Kidney (tissue), 22 donors: Measurements from ENCODE around the gene MINDY2. TPM values are rescaled to one million over a fixed set of nuclear protein-coding genes. Genes with fewer than 3 reads are reported as not detected.
A peak's percentile ranks its signal among the peaks of the same experiment; 100 is the strongest.

Experiments
- DNase-seq, 5 donors: peaks; one replicate each; pipeline ENCODE4 v3.0.0-alpha.2; 2013 to 2020
- FAIRE-seq: peaks from 2 replicates; lab custom pipeline; 2012; peaks lifted over from hg19 to GRCh38; lab: Jason Lieb, UNC
- H3K27ac ChIP-seq, 2 donors: one replicate each; pipeline ENCODE4 v1.7.0; 2013; ENCODE audit warnings: low read depth in 2 of 2, low read length in 2 of 2, inconsistent platforms in 1 of 2
- H3K27me3 ChIP-seq: one replicate; pipeline ENCODE4 v1.7.1; 2013; ENCODE audit warnings: low read length, inconsistent platforms; ENCODE audit not compliant: control insufficient read depth, insufficient read depth
- H3K36me3 ChIP-seq, 3 donors: one replicate each; pipeline versions ENCODE4 v1.7.0 to v1.7.1; 2013; ENCODE audit warnings: low read length in 3 of 3, control low read depth in 1 of 3, inconsistent platforms in 1 of 3; ENCODE audit not compliant: insufficient read depth in 3 of 3, control insufficient read depth in 2 of 3
- H3K4me1 ChIP-seq, 3 donors: one replicate each; pipeline versions ENCODE4 v1.7.0 to v1.7.1; 2013; ENCODE audit warnings: low read length in 3 of 3, inconsistent platforms in 1 of 3, low read depth in 1 of 3; ENCODE audit not compliant: control insufficient read depth in 2 of 3, insufficient read depth in 2 of 3
- H3K4me3 ChIP-seq, 3 donors: one replicate each; pipeline versions ENCODE4 v1.7.0 to v1.8.1; 2013; ENCODE audit warnings: low read length in 3 of 3, control low read depth in 1 of 3, inconsistent platforms in 1 of 3
- H3K9ac ChIP-seq, 3 donors: one replicate each; pipeline versions ENCODE4 v1.7.0 to v1.7.1; 2013; ENCODE audit warnings: low read length in 3 of 3, control low read depth in 1 of 3, inconsistent platforms in 1 of 3
- H3K9me3 ChIP-seq, 3 donors: one replicate each; pipeline versions ENCODE4 v1.7.0 to v1.7.1; 2013; ENCODE audit warnings: low read length in 3 of 3, control low read depth in 1 of 3, inconsistent platforms in 1 of 3; ENCODE audit not compliant: control insufficient read depth in 2 of 3, insufficient read depth in 1 of 3
- CTCF ChIP-seq: IDR thresholded peaks from 3 replicates; pipeline ENCODE4 v1.5.1; 2012; ENCODE audit warnings: mild to moderate bottlenecking, moderate library complexity, borderline replicate concordance; ENCODE audit not compliant: insufficient read depth; ENCODE audit errors: extremely low read depth
- intact Hi-C: fragments of 100-400 bp; cut with DNase I; formaldehyde crosslinking; loops from one replicate; pipeline ENCODE4 v1.11.1; 2022
- long read RNA-seq, 10 donors: library from polyadenylated mRNA in 1 of 10; unstranded in 1 of 10; transcript quantifications; one replicate each; pipeline ENCODE4 v2.0.0 and lab custom pipeline, GENCODE V29; 2021 to 2026
- polyA plus RNA-seq: library from polyadenylated mRNA; stranded (reverse); fragments of 350-450 nt; fragmentation: Illumina TruSeq; extraction: RNeasy Lipid Tissue Mini Kit (QIAGEN cat#74804); gene quantifications from one replicate; pipeline ENCODE4 v1.2.3, GENCODE V29; 2014; ENCODE audit warnings: low read depth, low replicate concordance; ENCODE audit not compliant: insufficient read depth
- total RNA-seq: library from RNA; stranded (reverse); fragmentation: NEBNext Ultra II Directional; extraction: Animal tissue kit (Norgen Biotek cat#: 25700); gene quantifications from one replicate; pipeline ENCODE4 v1.2.1, GENCODE V29; 2021
- donor health status: control.
- donor health status: control.
- donor health status: control.
- donor health status: control.
- donor health status: control.
- donor health status: DM: yes; HTN: yes; CAD: no.
- donor health status: Normal renal cell carcinoma (clear cell type).

Gene MINDY2, protein sequence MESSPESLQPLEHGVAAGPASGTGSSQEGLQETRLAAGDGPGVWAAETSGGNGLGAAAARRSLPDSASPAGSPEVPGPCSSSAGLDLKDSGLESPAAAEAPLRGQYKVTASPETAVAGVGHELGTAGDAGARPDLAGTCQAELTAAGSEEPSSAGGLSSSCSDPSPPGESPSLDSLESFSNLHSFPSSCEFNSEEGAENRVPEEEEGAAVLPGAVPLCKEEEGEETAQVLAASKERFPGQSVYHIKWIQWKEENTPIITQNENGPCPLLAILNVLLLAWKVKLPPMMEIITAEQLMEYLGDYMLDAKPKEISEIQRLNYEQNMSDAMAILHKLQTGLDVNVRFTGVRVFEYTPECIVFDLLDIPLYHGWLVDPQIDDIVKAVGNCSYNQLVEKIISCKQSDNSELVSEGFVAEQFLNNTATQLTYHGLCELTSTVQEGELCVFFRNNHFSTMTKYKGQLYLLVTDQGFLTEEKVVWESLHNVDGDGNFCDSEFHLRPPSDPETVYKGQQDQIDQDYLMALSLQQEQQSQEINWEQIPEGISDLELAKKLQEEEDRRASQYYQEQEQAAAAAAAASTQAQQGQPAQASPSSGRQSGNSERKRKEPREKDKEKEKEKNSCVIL
- 31.7 TPM for total RNA-seq
- polyA plus RNA-seq: 5.1 TPM
- long read RNA-seq, donor 1, full-length matches to known transcripts: 5 of 5 reads
- long read RNA-seq, donor 1, partial matches to known transcripts: 0 of 5 reads
- long read RNA-seq, donor 1, other reads (novel, unspliced or antisense): 0 of 5 reads
- long read RNA-seq, donor 2, full-length matches to known transcripts: 3 of 3 reads
- long read RNA-seq, donor 2, partial matches to known transcripts: 0 of 3 reads
- long read RNA-seq, donor 2, other reads (novel, unspliced or antisense): 0 of 3 reads
- long read RNA-seq, donor 3, full-length matches to known transcripts: 6 of 18 reads
- long read RNA-seq, donor 3, partial matches to known transcripts: 12 of 18 reads
- long read RNA-seq, donor 3, other reads (novel, unspliced or antisense): 0 of 18 reads
- long read RNA-seq, donor 4, full-length matches to known transcripts: 2 of 2 reads
- long read RNA-seq, donor 4, partial matches to known transcripts: 0 of 2 reads
- long read RNA-seq, donor 4, other reads (novel, unspliced or antisense): 0 of 2 reads
- long read RNA-seq, donor 5: 0 reads
- long read RNA-seq, donor 6: 0 reads
- long read RNA-seq, donor 7, full-length matches to known transcripts: 41 of 59 reads
- long read RNA-seq, donor 7, partial matches to known transcripts: 4 of 59 reads
- long read RNA-seq, donor 7, other reads (novel, unspliced or antisense): 14 of 59 reads
- long read RNA-seq, donor 8, full-length matches to known transcripts: 2 of 2 reads
- long read RNA-seq, donor 8, partial matches to known transcripts: 0 of 2 reads
- long read RNA-seq, donor 8, other reads (novel, unspliced or antisense): 0 of 2 reads
- long read RNA-seq, donor 9: 0 reads
- long read RNA-seq, donor 10, full-length matches to known transcripts: 2 of 2 reads
- long read RNA-seq, donor 10, partial matches to known transcripts: 0 of 2 reads
- long read RNA-seq, donor 10, other reads (novel, unspliced or antisense): 0 of 2 reads

- Histone ChIP-seq H3K9me3 (no peaks in the 10 kb centered on the region), H3K4me1 (peaks cover 9 to 13% (median 12%) of the 10 kb centered on the region in 3 donors), H3K27ac (peak within 1 kb of the TSS; percentile 97 to 99), H3K27me3 (no peaks in the 10 kb centered on the region), H3K4me3 (peak within 1 kb of the TSS; percentile 88 to 94 (median 88)), H3K9ac (peak within 1 kb of the TSS; percentile 72 to 96 (median 78)), H3K36me3 (no peaks in the 10 kb centered on the region)
- peak; percentile 27 for FAIRE-seq
- DNase-seq: peak; percentile 99 to 100 (median 100)
- TF ChIP-seq CTCF: peak; percentile 11
- intact Hi-C loops: no loop called here
Observed at GRCh38 chr15:58770857-58771620, at the start of gene MINDY2. TSS of gene MINDY2 (plus strand) at chr15:58771302. CDS start at chr15:58771396, 94 bp downstream.

DNA sequence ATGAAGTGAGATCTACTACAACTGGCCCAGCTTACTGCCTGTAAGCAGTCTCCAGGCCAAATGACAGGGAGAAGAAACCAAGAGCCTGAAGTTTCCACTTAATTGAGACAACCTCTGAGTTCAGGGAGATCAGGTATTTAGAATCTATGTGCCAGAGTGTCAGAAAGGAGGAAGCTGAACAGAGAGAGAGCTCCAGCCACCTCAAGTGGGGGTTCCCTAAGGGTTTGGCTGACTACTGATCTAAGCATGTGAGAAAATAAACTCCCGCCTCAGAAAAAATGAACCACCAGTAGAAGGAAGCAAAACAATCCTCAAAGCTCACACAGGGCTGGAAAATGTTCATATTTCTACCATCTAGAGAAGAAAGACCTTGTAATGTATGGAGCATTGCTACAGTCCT lies 46.6 kb upstream of the MINDY2 start:
- FAIRE-seq (no peak), DNase-seq (peak in 2 of 5 donors; percentile 14 to 33)
- Histone ChIP-seq H3K4me3 (no peak overlapping the region), H3K36me3 (no peaks in the 10 kb centered on the region), H3K9ac (no peak overlapping the region), H3K27ac (no peak overlapping the region), H3K4me1 (no peaks in the 10 kb centered on the region), H3K9me3 (no peaks in the 10 kb centered on the region), H3K27me3 (no peaks in the 10 kb centered on the region)
- intact Hi-C loops: no loop called here
- TF ChIP-seq CTCF: no peak
